ENCODE measurements around the gene SHLD1.

SHLD1 gene

DNA sequence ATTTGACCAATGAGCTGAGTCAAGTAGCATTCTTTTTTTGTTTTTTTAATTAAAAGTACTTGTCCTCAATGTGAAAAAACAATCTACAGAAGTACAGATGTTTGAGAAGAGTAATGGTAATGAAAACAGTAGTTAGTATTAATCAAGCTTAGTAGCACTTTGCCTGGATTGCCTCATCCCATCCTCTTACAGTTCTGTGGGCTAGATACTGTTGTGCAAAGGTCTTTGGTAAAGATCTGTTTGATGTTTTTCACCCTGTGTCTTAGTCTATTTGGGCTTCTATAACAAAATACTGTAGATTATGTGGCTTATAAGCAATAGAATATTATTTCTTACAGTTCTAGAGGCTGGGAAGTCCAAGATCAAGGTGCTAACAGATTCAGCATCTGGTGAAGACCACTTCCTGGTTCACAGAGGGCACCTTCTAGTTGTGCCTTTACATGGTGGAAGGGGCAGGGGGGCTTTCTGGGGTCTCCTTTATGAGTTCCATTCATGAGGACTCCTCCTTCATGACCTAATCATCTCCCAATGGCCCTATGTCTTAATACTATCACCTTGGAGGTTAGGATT is 84.3 kb downstream of the SHLD1 start:
- TF ChIP-seq YY1 (IDR thresholded peaks at IDR 0.05; ENCODE audit: low read depth) (no peak), ZBTB7A (IDR thresholded peaks at IDR 0.05; ENCODE audit: low read depth) (no peak), CREB1 (IDR thresholded peaks at IDR 0.05; ENCODE audit: low read depth) (no peak), EP300 (IDR thresholded peaks at IDR 0.05; ENCODE audit: borderline replicate concordance) (no peak)
- TF ChIP-seq, protein P1, sequence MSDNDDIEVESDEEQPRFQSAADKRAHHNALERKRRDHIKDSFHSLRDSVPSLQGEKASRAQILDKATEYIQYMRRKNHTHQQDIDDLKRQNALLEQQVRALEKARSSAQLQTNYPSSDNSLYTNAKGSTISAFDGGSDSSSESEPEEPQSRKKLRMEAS (IDR thresholded peaks at IDR 0.05): no peak

DNA sequence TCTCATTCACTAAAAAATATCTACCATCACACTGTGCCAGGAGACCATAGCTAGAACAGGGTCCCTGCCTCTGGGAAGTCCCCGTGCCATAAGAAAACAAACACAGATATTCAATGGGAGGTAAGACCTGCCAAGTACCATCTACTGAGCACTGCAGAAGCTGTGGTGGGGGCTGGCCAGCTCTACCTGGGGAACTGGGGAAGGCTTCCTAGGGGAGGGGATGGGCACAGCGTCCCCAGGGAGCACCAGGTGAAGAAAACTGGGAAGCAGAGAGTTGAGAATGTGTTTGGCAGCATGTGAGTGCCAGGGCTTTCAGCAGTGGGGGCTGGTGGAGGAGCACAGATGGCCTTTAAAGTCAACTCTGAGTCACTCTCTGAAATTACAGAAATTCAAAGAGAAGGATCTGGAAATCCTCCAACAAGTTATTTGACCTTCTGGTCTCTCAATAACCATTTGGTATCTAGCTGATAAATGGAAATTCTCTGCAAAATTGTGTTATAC is 85.2 kb downstream of the SHLD1 start:
- TF ChIP-seq, protein P2, sequence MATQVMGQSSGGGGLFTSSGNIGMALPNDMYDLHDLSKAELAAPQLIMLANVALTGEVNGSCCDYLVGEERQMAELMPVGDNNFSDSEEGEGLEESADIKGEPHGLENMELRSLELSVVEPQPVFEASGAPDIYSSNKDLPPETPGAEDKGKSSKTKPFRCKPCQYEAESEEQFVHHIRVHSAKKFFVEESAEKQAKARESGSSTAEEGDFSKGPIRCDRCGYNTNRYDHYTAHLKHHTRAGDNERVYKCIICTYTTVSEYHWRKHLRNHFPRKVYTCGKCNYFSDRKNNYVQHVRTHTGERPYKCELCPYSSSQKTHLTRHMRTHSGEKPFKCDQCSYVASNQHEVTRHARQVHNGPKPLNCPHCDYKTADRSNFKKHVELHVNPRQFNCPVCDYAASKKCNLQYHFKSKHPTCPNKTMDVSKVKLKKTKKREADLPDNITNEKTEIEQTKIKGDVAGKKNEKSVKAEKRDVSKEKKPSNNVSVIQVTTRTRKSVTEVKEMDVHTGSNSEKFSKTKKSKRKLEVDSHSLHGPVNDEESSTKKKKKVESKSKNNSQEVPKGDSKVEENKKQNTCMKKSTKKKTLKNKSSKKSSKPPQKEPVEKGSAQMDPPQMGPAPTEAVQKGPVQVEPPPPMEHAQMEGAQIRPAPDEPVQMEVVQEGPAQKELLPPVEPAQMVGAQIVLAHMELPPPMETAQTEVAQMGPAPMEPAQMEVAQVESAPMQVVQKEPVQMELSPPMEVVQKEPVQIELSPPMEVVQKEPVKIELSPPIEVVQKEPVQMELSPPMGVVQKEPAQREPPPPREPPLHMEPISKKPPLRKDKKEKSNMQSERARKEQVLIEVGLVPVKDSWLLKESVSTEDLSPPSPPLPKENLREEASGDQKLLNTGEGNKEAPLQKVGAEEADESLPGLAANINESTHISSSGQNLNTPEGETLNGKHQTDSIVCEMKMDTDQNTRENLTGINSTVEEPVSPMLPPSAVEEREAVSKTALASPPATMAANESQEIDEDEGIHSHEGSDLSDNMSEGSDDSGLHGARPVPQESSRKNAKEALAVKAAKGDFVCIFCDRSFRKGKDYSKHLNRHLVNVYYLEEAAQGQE (IDR thresholded peaks at IDR 0.05; ENCODE audit: low read depth): no peak
- TF ChIP-seq, protein P1 (IDR thresholded peaks at IDR 0.05): no peak
- TF ChIP-seq FOXM1 (IDR thresholded peaks at IDR 0.05; ENCODE audit: borderline replicate concordance, low read depth) (no peak), EP300 (IDR thresholded peaks at IDR 0.05; ENCODE audit: borderline replicate concordance) (no peak)

DNA sequence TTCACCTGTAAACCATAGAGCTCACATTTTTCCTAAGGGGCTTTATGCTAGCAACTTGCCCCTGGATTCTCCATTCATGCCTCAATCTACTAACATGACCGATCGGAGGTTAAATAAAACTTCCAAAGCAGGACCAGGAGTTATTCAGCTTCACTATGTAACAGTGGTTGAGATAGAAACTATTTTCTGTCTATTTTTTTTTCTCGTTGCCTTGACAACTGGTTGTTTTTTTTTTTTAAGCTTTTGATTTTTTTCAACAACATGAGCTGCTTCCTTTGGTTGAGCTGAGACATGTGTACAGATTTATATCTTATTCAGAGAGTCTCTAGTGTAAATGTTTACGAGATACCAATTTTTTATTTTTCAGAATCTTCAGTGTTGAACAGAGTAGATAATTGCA is 85.7 kb downstream of the SHLD1 start:
- TF ChIP-seq ZBTB7A (IDR thresholded peaks at IDR 0.05; ENCODE audit: low read depth) (no peak), TEAD4 (IDR thresholded peaks at IDR 0.05) (no peak), FOXM1 (IDR thresholded peaks at IDR 0.05; ENCODE audit: borderline replicate concordance, low read depth) (no peak), TAF1 (IDR thresholded peaks at IDR 0.05; ENCODE audit: low read depth) (no peak), RAD21 (IDR thresholded peaks at IDR 0.05; ENCODE audit: low read depth) (no peak)
- TF ChIP-seq, protein P1 (IDR thresholded peaks at IDR 0.05): no peak

DNA sequence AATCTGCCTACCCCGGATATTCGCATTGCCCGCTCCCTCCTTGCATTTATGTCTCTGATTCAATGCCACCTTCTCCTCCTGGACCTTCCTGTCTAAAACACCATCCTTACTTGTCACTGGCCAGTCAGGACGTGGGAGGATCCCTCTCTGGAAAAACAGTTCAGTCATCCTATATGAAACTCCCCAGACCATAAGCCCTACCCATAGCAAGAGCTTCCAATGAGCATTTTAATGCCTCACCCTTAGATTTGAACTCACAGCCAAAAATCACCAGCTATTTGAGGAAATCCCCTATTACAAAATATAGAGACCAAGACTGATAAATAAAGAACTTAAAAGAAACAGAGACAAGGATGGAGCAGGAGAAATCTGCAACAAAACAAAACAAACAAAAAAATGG is 86.4 kb downstream of the SHLD1 start:
- TF ChIP-seq, protein P1 (IDR thresholded peaks at IDR 0.05): no peak
- TF ChIP-seq TEAD4 (IDR thresholded peaks at IDR 0.05) (no peak), NFIC (IDR thresholded peaks at IDR 0.05) (no peak), TAF1 (IDR thresholded peaks at IDR 0.05; ENCODE audit: low read depth) (no peak), CREB1 (IDR thresholded peaks at IDR 0.05; ENCODE audit: low read depth) (no peak), ZBTB7A (IDR thresholded peaks at IDR 0.05; ENCODE audit: low read depth) (no peak), FOXM1 (IDR thresholded peaks at IDR 0.05; ENCODE audit: borderline replicate concordance, low read depth) (no peak), EP300 (IDR thresholded peaks at IDR 0.05; ENCODE audit: borderline replicate concordance) (no peak), CEBPB (IDR thresholded peaks at IDR 0.05) (no peak), YY1 (IDR thresholded peaks at IDR 0.05; ENCODE audit: low read depth) (no peak), EGR1 (IDR thresholded peaks at IDR 0.05) (no peak), RAD21 (IDR thresholded peaks at IDR 0.05; ENCODE audit: low read depth) (no peak), TCF12 (IDR thresholded peaks at IDR 0.05; ENCODE audit: low read depth) (no peak)
- TF ChIP-seq, protein P2 (IDR thresholded peaks at IDR 0.05; ENCODE audit: low read depth): no peak
- TF ChIP-seq, protein P3, sequence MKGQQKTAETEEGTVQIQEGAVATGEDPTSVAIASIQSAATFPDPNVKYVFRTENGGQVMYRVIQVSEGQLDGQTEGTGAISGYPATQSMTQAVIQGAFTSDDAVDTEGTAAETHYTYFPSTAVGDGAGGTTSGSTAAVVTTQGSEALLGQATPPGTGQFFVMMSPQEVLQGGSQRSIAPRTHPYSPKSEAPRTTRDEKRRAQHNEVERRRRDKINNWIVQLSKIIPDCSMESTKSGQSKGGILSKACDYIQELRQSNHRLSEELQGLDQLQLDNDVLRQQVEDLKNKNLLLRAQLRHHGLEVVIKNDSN (IDR thresholded peaks at IDR 0.05): no peak

DNA sequence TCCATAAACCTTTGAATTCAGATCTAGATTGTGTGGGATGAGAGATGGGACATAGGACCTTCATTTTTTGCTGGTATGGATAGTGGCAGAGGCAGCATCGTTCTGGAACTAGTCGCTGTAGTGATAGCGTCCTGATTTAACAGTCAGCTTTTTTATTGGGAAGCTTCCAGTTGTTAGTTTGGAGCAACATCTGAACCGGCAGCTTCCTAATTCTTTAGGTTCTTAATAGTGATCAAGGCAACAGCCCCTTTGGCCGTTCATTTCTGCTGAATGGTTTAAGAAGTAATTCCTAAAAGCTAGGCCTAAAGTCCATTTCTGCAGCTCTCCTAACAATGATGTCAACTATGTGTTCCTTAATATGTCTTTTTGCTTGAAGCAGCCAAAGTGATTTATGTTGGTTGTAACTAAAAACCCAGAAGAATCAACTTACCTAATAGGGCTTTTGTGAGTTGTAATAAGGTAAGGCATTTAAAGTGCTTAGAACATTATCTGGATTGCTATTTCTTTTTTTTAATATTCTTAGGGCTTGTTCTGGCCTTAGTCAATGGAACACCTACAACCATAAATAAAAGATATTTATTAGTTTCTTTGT is 90.3 kb downstream of the SHLD1 start:
- no peak for TF ChIP-seq RAD21 (IDR thresholded peaks at IDR 0.05; ENCODE audit: low read depth)
- TF ChIP-seq CEBPB (IDR thresholded peaks at IDR 0.05): no peak
- no peak for TF ChIP-seq TCF12 (IDR thresholded peaks at IDR 0.05; ENCODE audit: low read depth)
- TF ChIP-seq, protein P1 (IDR thresholded peaks at IDR 0.05): no peak
- TF ChIP-seq ZBTB7A (IDR thresholded peaks at IDR 0.05; ENCODE audit: low read depth): no peak
- TF ChIP-seq CREB1 (IDR thresholded peaks at IDR 0.05; ENCODE audit: low read depth): no peak
- TF ChIP-seq FOXM1 (IDR thresholded peaks at IDR 0.05; ENCODE audit: borderline replicate concordance, low read depth): no peak
- TF ChIP-seq EGR1 (IDR thresholded peaks at IDR 0.05): no peak
- TF ChIP-seq NFIC (IDR thresholded peaks at IDR 0.05): no peak
- no peak for TF ChIP-seq TEAD4 (IDR thresholded peaks at IDR 0.05)
- TF ChIP-seq, protein P2 (IDR thresholded peaks at IDR 0.05; ENCODE audit: low read depth): no peak
- TF ChIP-seq YY1 (IDR thresholded peaks at IDR 0.05; ENCODE audit: low read depth): no peak
- TF ChIP-seq EP300 (IDR thresholded peaks at IDR 0.05; ENCODE audit: borderline replicate concordance): no peak
- TF ChIP-seq TAF1 (IDR thresholded peaks at IDR 0.05; ENCODE audit: low read depth): no peak
- TF ChIP-seq, protein P3 (IDR thresholded peaks at IDR 0.05): no peak

All from Ishikawa (cell line).